Osteocyte (in vitro differentiated cells): ENCODE data around the gene PPIL3. TPM values are rescaled to one million over a fixed set of nuclear protein-coding genes. Genes with fewer than 3 reads are reported as not detected.

ENCODE experiments used
- DNase-seq: peaks from one replicate; pipeline ENCODE4 v3.0.0; 2021; ENCODE audit warnings: mixed read lengths; ENCODE audit not compliant: unreplicated experiment; ENCODE audit errors: extremely low spot score
- H3K27ac Mint-ChIP-seq: one replicate; pipeline ENCODE4 v1.8.0; 2021; ENCODE audit warnings: mild to moderate bottlenecking, mixed read lengths; ENCODE audit not compliant: unreplicated experiment
- H3K27me3 Mint-ChIP-seq: one replicate; pipeline ENCODE4 v1.8.0; 2021; ENCODE audit warnings: mixed read lengths; ENCODE audit not compliant: unreplicated experiment
- H3K36me3 Mint-ChIP-seq: one replicate; pipeline ENCODE4 v1.8.0; 2021; ENCODE audit warnings: mixed read lengths; ENCODE audit not compliant: unreplicated experiment
- H3K4me1 Mint-ChIP-seq: one replicate; pipeline ENCODE4 v1.8.0; 2021; ENCODE audit warnings: mixed read lengths; ENCODE audit not compliant: unreplicated experiment
- H3K4me3 Mint-ChIP-seq: one replicate; pipeline ENCODE4 v1.8.0; 2021; ENCODE audit warnings: mild to moderate bottlenecking, moderate library complexity, mixed read lengths; ENCODE audit not compliant: unreplicated experiment
- H3K9me3 Mint-ChIP-seq: one replicate; pipeline ENCODE4 v1.8.0; 2021; ENCODE audit warnings: mixed read lengths; ENCODE audit not compliant: unreplicated experiment
- CTCF ChIP-seq: fragments of 200-600 bp; sonication (generic); IDR thresholded peaks from 2 replicates; pipeline ENCODE4 v1.5.0; 2021; ENCODE audit warnings: antibody characterized with exemption, mild to moderate bottlenecking, moderate library complexity
- total RNA-seq: library from RNA; stranded (reverse); gene quantifications from 2 replicates; pipeline ENCODE4 v1.2.1, GENCODE V29; 2021

Gene PPIL3
- total RNA-seq, 1 donor from 2014 or later = 49.7 TPM

- Mint-ChIP-seq H3K4me1 (peaks cover 31% of the 10 kb centered on the region), H3K36me3 (peaks cover 64% of the 10 kb centered on the region), H3K9me3 (no peaks in the 10 kb centered on the region), H3K27ac (no peak overlapping the region), H3K4me3 (no peak overlapping the region), H3K27me3 (no peaks in the 10 kb centered on the region)
- DNase-seq = no peak
- no peak for TF ChIP-seq CTCF
These were observed 32.1 kb downstream of the PPIL3 start for GRCh38 chr2:200856806-200857205.

- no peaks in the 10 kb centered on the region for H3K9me3 Mint-ChIP-seq
- no peak overlapping the region for H3K4me3 Mint-ChIP-seq
- TF ChIP-seq CTCF = no peak
- no peaks in the 10 kb centered on the region for H3K27me3 Mint-ChIP-seq
- H3K4me1 Mint-ChIP-seq = no peaks in the 10 kb centered on the region
- H3K27ac Mint-ChIP-seq = no peak overlapping the region
- peaks cover 52% of the 10 kb centered on the region for H3K36me3 Mint-ChIP-seq
- DNase-seq = no peak
These were observed 36.3 kb downstream of the PPIL3 start for GRCh38 chr2:200852605-200853004.

- DNase-seq = no peak
- Mint-ChIP-seq H3K27me3 (no peaks in the 10 kb centered on the region), H3K4me3 (no peak overlapping the region), H3K36me3 (peaks cover 44% of the 10 kb centered on the region), H3K27ac (no peak overlapping the region), H3K4me1 (no peaks in the 10 kb centered on the region), H3K9me3 (no peaks in the 10 kb centered on the region)
- TF ChIP-seq CTCF = no peak
These were observed 37.3 kb downstream of the PPIL3 start for GRCh38 chr2:200851398-200852248.

- TF ChIP-seq CTCF = no peak
- Mint-ChIP-seq H3K36me3 (peaks cover 39% of the 10 kb centered on the region), H3K4me1 (no peaks in the 10 kb centered on the region), H3K9me3 (no peaks in the 10 kb centered on the region), H3K27me3 (no peaks in the 10 kb centered on the region), H3K4me3 (no peak overlapping the region), H3K27ac (no peak overlapping the region)
- no peak for DNase-seq
These were observed 38.2 kb downstream of the PPIL3 start for GRCh38 chr2:200850512-200851256.

- TF ChIP-seq CTCF = no peak
- Mint-ChIP-seq H3K4me3 (no peak overlapping the region), H3K9me3 (no peaks in the 10 kb centered on the region), H3K4me1 (no peaks in the 10 kb centered on the region), H3K27me3 (no peaks in the 10 kb centered on the region), H3K36me3 (peaks cover 23% of the 10 kb centered on the region), H3K27ac (no peak overlapping the region)
- DNase-seq = no peak
These were observed 40.9 kb downstream of the PPIL3 start for GRCh38 chr2:200847939-200848338.
